Measurements from ENCODE around the gene GNAO1.

DNA sequence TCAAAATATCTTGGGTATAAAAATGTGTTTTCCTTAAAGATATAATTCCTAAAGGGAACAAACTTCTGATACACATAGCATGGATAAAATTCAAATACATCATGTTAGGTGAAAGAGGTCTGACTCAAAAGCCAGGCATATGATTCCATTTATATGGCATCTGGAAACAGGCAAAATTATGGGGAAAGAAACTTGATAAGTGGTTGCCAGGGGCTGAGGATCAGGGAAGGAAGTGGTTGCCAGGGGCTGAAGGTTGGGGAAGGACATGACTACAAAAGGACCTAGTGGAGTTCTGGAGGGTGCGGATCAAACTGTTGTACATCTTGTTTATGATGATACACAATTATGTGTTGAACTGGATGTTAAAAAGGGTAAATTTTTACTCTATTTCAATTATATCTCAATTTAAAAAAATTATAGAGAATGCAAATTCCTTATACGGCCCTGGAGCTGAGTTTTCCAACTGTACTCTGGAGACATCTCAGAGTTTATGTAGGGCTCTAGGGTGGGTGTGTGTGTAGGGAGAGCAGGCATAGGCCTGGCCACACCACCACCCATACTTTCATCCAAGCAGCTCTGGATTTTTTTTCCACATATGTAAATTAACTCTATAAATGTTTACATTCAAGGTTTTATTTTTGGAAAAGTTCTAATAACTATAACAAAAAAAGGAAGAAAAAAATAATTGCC is 179.0 kb downstream of the GNAO1 start:
- TF ChIP-seq, protein P1, sequence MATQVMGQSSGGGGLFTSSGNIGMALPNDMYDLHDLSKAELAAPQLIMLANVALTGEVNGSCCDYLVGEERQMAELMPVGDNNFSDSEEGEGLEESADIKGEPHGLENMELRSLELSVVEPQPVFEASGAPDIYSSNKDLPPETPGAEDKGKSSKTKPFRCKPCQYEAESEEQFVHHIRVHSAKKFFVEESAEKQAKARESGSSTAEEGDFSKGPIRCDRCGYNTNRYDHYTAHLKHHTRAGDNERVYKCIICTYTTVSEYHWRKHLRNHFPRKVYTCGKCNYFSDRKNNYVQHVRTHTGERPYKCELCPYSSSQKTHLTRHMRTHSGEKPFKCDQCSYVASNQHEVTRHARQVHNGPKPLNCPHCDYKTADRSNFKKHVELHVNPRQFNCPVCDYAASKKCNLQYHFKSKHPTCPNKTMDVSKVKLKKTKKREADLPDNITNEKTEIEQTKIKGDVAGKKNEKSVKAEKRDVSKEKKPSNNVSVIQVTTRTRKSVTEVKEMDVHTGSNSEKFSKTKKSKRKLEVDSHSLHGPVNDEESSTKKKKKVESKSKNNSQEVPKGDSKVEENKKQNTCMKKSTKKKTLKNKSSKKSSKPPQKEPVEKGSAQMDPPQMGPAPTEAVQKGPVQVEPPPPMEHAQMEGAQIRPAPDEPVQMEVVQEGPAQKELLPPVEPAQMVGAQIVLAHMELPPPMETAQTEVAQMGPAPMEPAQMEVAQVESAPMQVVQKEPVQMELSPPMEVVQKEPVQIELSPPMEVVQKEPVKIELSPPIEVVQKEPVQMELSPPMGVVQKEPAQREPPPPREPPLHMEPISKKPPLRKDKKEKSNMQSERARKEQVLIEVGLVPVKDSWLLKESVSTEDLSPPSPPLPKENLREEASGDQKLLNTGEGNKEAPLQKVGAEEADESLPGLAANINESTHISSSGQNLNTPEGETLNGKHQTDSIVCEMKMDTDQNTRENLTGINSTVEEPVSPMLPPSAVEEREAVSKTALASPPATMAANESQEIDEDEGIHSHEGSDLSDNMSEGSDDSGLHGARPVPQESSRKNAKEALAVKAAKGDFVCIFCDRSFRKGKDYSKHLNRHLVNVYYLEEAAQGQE (IDR thresholded peaks at IDR 0.05; ENCODE audit: insufficient replicate concordance, low read depth), result no peak
- TF ChIP-seq, protein P2, sequence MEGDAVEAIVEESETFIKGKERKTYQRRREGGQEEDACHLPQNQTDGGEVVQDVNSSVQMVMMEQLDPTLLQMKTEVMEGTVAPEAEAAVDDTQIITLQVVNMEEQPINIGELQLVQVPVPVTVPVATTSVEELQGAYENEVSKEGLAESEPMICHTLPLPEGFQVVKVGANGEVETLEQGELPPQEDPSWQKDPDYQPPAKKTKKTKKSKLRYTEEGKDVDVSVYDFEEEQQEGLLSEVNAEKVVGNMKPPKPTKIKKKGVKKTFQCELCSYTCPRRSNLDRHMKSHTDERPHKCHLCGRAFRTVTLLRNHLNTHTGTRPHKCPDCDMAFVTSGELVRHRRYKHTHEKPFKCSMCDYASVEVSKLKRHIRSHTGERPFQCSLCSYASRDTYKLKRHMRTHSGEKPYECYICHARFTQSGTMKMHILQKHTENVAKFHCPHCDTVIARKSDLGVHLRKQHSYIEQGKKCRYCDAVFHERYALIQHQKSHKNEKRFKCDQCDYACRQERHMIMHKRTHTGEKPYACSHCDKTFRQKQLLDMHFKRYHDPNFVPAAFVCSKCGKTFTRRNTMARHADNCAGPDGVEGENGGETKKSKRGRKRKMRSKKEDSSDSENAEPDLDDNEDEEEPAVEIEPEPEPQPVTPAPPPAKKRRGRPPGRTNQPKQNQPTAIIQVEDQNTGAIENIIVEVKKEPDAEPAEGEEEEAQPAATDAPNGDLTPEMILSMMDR (IDR thresholded peaks at IDR 0.05; ENCODE audit: insufficient read depth, low read length), result no peak
- no peak for TF ChIP-seq GABPA (IDR thresholded peaks at IDR 0.05; ENCODE audit: low read depth)
